Measurements from ENCODE around the gene KIFC3. TPM values are rescaled to one million over a fixed set of nuclear protein-coding genes. Genes with fewer than 3 reads are reported as not detected.
"Not testable (repeated sequence)": the region's sequence is repeated elsewhere in the genome, so short reads cannot be mapped to it uniquely, and the experiment has no call there.

Gene KIFC3, protein sequence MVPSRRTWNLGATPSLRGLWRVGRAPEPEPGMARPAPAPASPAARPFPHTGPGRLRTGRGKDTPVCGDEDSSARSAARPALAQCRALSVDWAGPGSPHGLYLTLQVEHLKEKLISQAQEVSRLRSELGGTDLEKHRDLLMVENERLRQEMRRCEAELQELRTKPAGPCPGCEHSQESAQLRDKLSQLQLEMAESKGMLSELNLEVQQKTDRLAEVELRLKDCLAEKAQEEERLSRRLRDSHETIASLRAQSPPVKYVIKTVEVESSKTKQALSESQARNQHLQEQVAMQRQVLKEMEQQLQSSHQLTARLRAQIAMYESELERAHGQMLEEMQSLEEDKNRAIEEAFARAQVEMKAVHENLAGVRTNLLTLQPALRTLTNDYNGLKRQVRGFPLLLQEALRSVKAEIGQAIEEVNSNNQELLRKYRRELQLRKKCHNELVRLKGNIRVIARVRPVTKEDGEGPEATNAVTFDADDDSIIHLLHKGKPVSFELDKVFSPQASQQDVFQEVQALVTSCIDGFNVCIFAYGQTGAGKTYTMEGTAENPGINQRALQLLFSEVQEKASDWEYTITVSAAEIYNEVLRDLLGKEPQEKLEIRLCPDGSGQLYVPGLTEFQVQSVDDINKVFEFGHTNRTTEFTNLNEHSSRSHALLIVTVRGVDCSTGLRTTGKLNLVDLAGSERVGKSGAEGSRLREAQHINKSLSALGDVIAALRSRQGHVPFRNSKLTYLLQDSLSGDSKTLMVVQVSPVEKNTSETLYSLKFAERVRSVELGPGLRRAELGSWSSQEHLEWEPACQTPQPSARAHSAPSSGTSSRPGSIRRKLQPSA
- 10 to 100 TPM; 21.3 to 54.0 (median 37.5) TPM for total RNA-seq
- polyA plus RNA-seq, result 10 to 100 TPM in 1 of 2 donors, 1 to 10 TPM in 1; 4.6 to 16.0 TPM
- long read RNA-seq, donor 1, partial matches to known transcripts, result 23 of 43 reads
- long read RNA-seq, donor 1, other reads (novel, unspliced or antisense), result 20 of 43 reads
- long read RNA-seq, donor 2, partial matches to known transcripts, result 0 of 4 reads
- long read RNA-seq, donor 2, other reads (novel, unspliced or antisense), result 0 of 4 reads
- long read RNA-seq, donor 3, transcript KIFC3-201 (19 exons, 3,427 nt), result minor isoform, 10 of 229 reads
- long read RNA-seq, donor 3, transcript KIFC3-203 (20 exons, 3,379 nt), result major isoform, 113 of 229 reads
- long read RNA-seq, donor 3, partial matches to known transcripts, result 30 of 229 reads
- long read RNA-seq, donor 3, other reads (novel, unspliced or antisense), result 75 of 229 reads

DNA sequence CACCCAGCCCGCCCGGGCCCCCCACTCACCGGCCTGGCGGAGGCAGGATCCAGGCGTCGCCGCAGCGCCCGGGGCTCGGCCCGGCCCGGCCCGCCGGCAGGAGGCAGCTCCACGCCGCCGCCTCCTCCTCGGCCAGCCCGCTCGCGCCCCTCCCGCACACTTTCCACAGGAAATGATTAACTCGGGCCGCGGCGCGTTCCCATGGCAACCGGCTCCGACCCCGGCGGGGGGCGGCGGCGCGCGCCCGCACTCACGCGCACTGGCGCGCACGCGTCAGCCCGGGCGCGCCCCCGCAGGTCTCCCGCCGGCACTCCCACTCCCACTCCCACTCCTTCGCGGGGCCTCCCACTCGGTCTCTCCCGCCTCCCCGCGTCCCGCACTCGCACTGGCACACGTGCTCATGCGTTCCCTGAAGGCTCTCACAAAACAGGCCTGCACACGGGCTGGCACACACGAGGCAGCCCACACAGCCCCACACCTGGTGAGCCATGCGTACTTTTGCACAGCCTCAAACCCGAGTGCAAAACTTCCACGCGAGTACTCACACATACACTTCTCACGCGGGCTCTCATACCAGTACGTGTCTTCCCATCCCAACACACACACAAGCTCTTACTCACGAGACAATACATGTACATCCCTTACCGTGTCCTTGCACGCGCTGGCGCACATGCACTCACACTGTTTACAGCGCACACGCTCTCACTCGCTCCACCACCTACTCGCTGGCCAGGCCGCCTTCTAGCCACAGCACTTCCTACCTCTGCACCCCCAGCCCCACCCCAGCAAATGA, at the start of gene KIFC3:
Gene KIFC3 (minus strand): TSS at position 151 of the 793 bp plus-strand sequence. CDS start 4,248 bp downstream, outside the sequence.
- peak within 1 kb of the TSS; percentile 47 for H3K4me3 ChIP-seq
- intact Hi-C loops (cut with DNase I), result no loop called here
- WGBS, 3 donors, result 5 to 6% (median 5%) methylated on average over 46 to 78 of the region's 78 CpGs
- no peaks in the 10 kb centered on the region for H3K27me3 ChIP-seq
- no peaks in the 10 kb centered on the region for H3K36me3 ChIP-seq
- peak; percentile 90 to 94 (median 93) for DNase-seq
- TF ChIP-seq EP300 (IDR thresholded peaks at IDR 0.05), result no peak
- peak; percentile 20 for TF ChIP-seq POLR2A (IDR thresholded peaks at IDR 0.05)
- TF ChIP-seq, protein P1, sequence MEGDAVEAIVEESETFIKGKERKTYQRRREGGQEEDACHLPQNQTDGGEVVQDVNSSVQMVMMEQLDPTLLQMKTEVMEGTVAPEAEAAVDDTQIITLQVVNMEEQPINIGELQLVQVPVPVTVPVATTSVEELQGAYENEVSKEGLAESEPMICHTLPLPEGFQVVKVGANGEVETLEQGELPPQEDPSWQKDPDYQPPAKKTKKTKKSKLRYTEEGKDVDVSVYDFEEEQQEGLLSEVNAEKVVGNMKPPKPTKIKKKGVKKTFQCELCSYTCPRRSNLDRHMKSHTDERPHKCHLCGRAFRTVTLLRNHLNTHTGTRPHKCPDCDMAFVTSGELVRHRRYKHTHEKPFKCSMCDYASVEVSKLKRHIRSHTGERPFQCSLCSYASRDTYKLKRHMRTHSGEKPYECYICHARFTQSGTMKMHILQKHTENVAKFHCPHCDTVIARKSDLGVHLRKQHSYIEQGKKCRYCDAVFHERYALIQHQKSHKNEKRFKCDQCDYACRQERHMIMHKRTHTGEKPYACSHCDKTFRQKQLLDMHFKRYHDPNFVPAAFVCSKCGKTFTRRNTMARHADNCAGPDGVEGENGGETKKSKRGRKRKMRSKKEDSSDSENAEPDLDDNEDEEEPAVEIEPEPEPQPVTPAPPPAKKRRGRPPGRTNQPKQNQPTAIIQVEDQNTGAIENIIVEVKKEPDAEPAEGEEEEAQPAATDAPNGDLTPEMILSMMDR (IDR thresholded peaks at IDR 0.05), result peak in 2 of 3 donors; percentile 34 to 53
- H3K27ac ChIP-seq, result peak within 1 kb of the TSS; percentile 65 to 82
- no peaks in the 10 kb centered on the region for H3K9me3 ChIP-seq
- H3K4me1 ChIP-seq (ENCODE audit: insufficient read depth), result peaks cover 11% of the 10 kb centered on the region

DNA sequence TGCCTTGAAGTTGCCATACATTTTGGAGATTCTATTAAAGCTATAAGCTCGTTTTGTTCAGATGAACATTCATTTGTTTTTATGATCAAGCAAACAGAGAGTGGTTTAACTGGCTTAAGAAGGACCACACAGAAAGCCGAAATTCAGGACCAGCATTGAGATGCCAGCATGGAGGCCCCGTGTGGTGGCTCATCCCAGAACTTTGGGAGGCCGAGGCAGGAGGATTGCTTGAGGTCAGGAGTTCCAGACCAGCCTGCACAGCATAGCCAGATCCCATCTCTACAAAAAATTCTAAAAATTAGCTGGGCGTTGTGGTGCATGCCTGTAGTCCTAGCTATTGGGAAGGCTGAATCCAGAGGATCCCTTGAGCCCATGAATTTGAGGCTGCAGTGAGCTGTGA, 45.9 kb upstream of the KIFC3 start:
- Histone ChIP-seq H3K36me3 (no peaks in the 10 kb centered on the region), H3K4me3 (no peak overlapping the region), H3K4me1 (ENCODE audit: insufficient read depth) (peaks cover 4% of the 10 kb centered on the region), H3K27me3 (no peaks in the 10 kb centered on the region), H3K27ac (no peak overlapping the region), H3K9me3 (no peaks in the 10 kb centered on the region)
- intact Hi-C loops (cut with DNase I), result no loop called here
- no peak for DNase-seq
- TF ChIP-seq POLR2A (IDR thresholded peaks at IDR 0.05), result no peak
- TF ChIP-seq EP300 (IDR thresholded peaks at IDR 0.05), result no peak
- TF ChIP-seq, protein P1 (IDR thresholded peaks at IDR 0.05), result no peak
- 90 to 94% (median 91%) methylated on average over 5 of the region's 5 CpGs for WGBS, 3 donors

DNA sequence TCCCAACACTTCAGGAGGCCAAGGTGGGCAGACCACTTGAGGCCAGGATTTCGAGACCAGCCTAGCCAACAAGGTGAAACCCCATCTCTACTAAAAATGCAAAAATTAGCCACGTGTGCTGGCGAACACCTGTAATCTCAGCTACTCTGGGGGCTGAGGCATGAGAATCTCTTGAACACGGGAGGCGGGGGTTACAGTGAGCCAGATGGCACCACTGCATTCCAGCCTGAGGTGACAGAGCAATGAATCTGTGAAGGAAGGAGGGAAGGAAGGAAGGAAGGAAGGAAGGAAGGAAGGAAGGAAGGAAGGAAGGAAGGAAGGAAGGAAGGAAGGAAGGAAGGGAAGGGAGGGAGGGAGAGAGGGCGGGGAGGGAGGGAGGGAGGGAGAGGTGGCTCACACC, 44.6 kb upstream of the KIFC3 start:
- H3K4me3 ChIP-seq; DNase-seq; H3K9me3 ChIP-seq; H3K27me3 ChIP-seq; H3K36me3 ChIP-seq; H3K4me1 ChIP-seq (ENCODE audit: insufficient read depth); intact Hi-C loops (cut with DNase I): not testable (repeated sequence)
- WGBS, 3 donors, result 72 to 92% (median 77%) methylated on average over 5 to 6 of the region's 6 CpGs
- peak overlapping the region in 1 of 2 donors; percentile 25 for H3K27ac ChIP-seq

DNA sequence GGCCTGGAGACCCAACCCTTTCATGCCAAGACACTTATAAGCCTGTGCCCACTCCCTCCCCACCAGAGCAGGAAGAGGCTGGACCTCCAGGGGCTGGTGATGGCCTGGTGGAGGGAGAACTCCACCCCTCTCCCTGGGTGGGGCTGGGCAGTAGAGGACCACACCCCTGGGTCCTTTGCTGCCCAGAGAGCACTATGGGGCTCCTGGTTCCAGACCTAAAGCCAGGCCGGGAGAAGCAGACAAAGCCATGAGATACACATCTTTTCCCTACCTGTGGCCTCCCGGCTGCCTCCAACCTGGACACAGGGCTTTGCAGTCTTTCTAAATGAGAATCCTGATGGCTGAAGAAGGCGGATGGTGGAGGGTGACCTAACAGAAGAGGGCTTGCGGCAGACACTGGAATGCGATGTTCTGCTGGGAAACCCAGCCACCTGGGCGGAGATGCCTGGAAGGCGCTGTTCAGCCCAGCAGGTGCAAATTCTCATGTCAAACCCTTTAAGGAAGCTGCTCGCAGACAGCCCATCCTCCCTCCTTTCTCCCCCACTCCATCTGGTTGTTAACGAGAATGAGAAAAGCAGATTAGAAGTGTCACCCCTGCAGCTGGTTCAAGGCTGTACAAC, 43.9 kb upstream of the KIFC3 start:
- TF ChIP-seq EP300 (IDR thresholded peaks at IDR 0.05) (no peak), POLR2A (IDR thresholded peaks at IDR 0.05) (no peak)
- TF ChIP-seq, protein P1 (IDR thresholded peaks at IDR 0.05), result no peak
- Histone ChIP-seq H3K36me3 (no peaks in the 10 kb centered on the region), H3K4me3 (no peak overlapping the region), H3K4me1 (ENCODE audit: insufficient read depth) (peaks cover 4% of the 10 kb centered on the region), H3K27me3 (no peaks in the 10 kb centered on the region), H3K27ac (peak overlapping the region in 1 of 2 donors; percentile 25), H3K9me3 (no peaks in the 10 kb centered on the region)
- peak; percentile 34 to 62 (median 39) for DNase-seq
- WGBS, 3 donors, result 14 to 34% (median 25%) methylated on average over 9 of the region's 9 CpGs
- intact Hi-C loops (cut with DNase I), result no loop called here
